Left lung (tissue), 10 donors: Measurements from ENCODE around the gene PPP1R16B. TPM values are rescaled to one million over a fixed set of nuclear protein-coding genes. Genes with fewer than 3 reads are reported as not detected.

Experiments used
- ATAC-seq: fragments of 200-7000 bp; cut with Tn5 transposase; one replicate; pipeline ENCODE4 v1.9.1; 2020; ENCODE audit warnings: moderate library complexity
- DNase-seq, 4 donors: peaks; one replicate each; pipeline ENCODE4 v3.0.0-alpha.2; 2013 to 2020
- H3K27ac ChIP-seq, 2 donors: fragments of 200-600 bp; sonication (generic) in 1 of 2; one replicate each; pipeline versions ENCODE4 v1.5.0 to v1.8.0; 2020 to 2021
- H3K27me3 ChIP-seq, 2 donors: fragments of 200-600 bp; sonication (generic) in 1 of 2; one replicate each; pipeline versions ENCODE4 v1.5.0 to v1.8.0; 2020 to 2021
- H3K36me3 ChIP-seq, 2 donors: fragments of 200-600 bp; sonication (generic) in 1 of 2; one replicate each; pipeline versions ENCODE4 v1.5.0 to v1.8.0; 2020 to 2021
- H3K4me1 ChIP-seq, 2 donors: fragments of 200-600 bp; one replicate each; pipeline ENCODE4 v1.8.0; 2021
- H3K4me3 ChIP-seq, 2 donors: fragments of 200-600 bp; sonication (generic) in 1 of 2; one replicate each; pipeline versions ENCODE4 v1.5.0 to v1.8.0; 2020 to 2021; ENCODE audit warnings: mild to moderate bottlenecking in 1 of 2
- H3K9me3 ChIP-seq, 2 donors: fragments of 200-600 bp; sonication (generic) in 1 of 2; one replicate each; pipeline versions ENCODE4 v1.5.0 to v1.8.0; 2020 to 2021
- CTCF ChIP-seq, 2 donors: fragments of 200-600 bp; sonication (generic) in 1 of 2; IDR thresholded peaks; one replicate each; pipeline versions ENCODE4 v1.5.0 to v1.8.0; 2021; ENCODE audit warnings: antibody characterized with exemption in 2 of 2
- intact Hi-C, 2 donors: fragments of 100-400 bp; cut with DNase I; formaldehyde crosslinking; loops; one replicate each; pipeline versions ENCODE4 v1.11.2 to v1.14.2; 2022
- polyA plus RNA-seq, 6 donors: library from polyadenylated mRNA; unstranded; fragments of 120-200 nt; gene quantifications; one replicate each; pipeline ENCODE4 v1.2.1, GENCODE V29; 2013; ENCODE audit not compliant: insufficient read length in 6 of 6
- total RNA-seq, 2 donors: library from RNA; stranded (reverse); fragmentation: NEBNext Ultra II Directional; extraction: Animal tissue kit (Norgen Biotek cat#: 25700); gene quantifications; one replicate each; pipeline ENCODE4 v1.2.1, GENCODE V29; 2021
- donor health status: DM: no; HTN: yes; CAD: no.
- donor health status: DM: no; HTN: no; CAD: no.

The PPP1R16B gene
- total and polyA plus RNA-seq, 8 donors = 5.4 to 10.8 (median 7.8) TPM

GRCh38 chr20:38940644-38941043 lies 135.1 kb downstream of the PPP1R16B start:
- intact Hi-C loops = no loop called here
- H3K4me1 ChIP-seq = no peaks in the 10 kb centered on the region
- H3K36me3 ChIP-seq = no peaks in the 10 kb centered on the region
- no peaks in the 10 kb centered on the region for H3K27me3 ChIP-seq
- no peak overlapping the region for H3K27ac ChIP-seq
- DNase-seq = no peak
- TF ChIP-seq CTCF (IDR thresholded peaks at IDR 0.05) = no peak
- no peak for ATAC-seq
- H3K4me3 ChIP-seq = no peak overlapping the region
- no peaks in the 10 kb centered on the region for H3K9me3 ChIP-seq

GRCh38 chr20:38941726-38942389 lies 136.4 kb downstream of the PPP1R16B start:
- H3K9me3 ChIP-seq = no peaks in the 10 kb centered on the region
- H3K4me1 ChIP-seq = no peaks in the 10 kb centered on the region
- DNase-seq (no peak), ATAC-seq (no peak)
- H3K36me3 ChIP-seq = no peaks in the 10 kb centered on the region
- intact Hi-C loops = no loop called here
- no peak overlapping the region for H3K4me3 ChIP-seq
- no peaks in the 10 kb centered on the region for H3K27me3 ChIP-seq
- no peak overlapping the region for H3K27ac ChIP-seq
- TF ChIP-seq CTCF (IDR thresholded peaks at IDR 0.05) = no peak

- Histone ChIP-seq H3K27ac (no peak overlapping the region), H3K27me3 (no peaks in the 10 kb centered on the region), H3K9me3 (no peaks in the 10 kb centered on the region), H3K36me3 (no peaks in the 10 kb centered on the region), H3K4me3 (no peak overlapping the region), H3K4me1 (no peaks in the 10 kb centered on the region)
- no peak for TF ChIP-seq CTCF (IDR thresholded peaks at IDR 0.05)
- ATAC-seq = no peak
- intact Hi-C loops = no loop called here
- no peak for DNase-seq
These were observed 139.5 kb downstream of the PPP1R16B start for GRCh38 chr20:38945012-38945411.

- Histone ChIP-seq H3K27ac (no peak overlapping the region), H3K4me3 (no peak overlapping the region), H3K4me1 (no peaks in the 10 kb centered on the region), H3K9me3 (no peaks in the 10 kb centered on the region), H3K36me3 (peaks cover 0 to 3% of the 10 kb centered on the region in 2 donors), H3K27me3 (no peaks in the 10 kb centered on the region)
- no peak for DNase-seq
- TF ChIP-seq CTCF (IDR thresholded peaks at IDR 0.05) = no peak
- intact Hi-C loops = no loop called here
- no peak for ATAC-seq
These were observed 141.3 kb downstream of the PPP1R16B start for GRCh38 chr20:38946836-38947235.

- H3K36me3 ChIP-seq = peaks cover 0 to 11% of the 10 kb centered on the region in 2 donors
- intact Hi-C loops = no loop called here
- ATAC-seq = no peak
These were observed 142.4 kb downstream of the PPP1R16B start for GRCh38 chr20:38947931-38948362.

More at GRCh38 chr20:38947931-38948362, 142.4 kb downstream of the PPP1R16B start:
- H3K27ac ChIP-seq = no peak overlapping the region
- no peaks in the 10 kb centered on the region for H3K9me3 ChIP-seq
- no peak for DNase-seq
- TF ChIP-seq CTCF (IDR thresholded peaks at IDR 0.05) = no peak
- no peaks in the 10 kb centered on the region for H3K4me1 ChIP-seq
- no peak overlapping the region for H3K4me3 ChIP-seq
- no peaks in the 10 kb centered on the region for H3K27me3 ChIP-seq
